ENCODE measurements around the gene ANKDD1A.

ANKDD1A gene

DNA sequence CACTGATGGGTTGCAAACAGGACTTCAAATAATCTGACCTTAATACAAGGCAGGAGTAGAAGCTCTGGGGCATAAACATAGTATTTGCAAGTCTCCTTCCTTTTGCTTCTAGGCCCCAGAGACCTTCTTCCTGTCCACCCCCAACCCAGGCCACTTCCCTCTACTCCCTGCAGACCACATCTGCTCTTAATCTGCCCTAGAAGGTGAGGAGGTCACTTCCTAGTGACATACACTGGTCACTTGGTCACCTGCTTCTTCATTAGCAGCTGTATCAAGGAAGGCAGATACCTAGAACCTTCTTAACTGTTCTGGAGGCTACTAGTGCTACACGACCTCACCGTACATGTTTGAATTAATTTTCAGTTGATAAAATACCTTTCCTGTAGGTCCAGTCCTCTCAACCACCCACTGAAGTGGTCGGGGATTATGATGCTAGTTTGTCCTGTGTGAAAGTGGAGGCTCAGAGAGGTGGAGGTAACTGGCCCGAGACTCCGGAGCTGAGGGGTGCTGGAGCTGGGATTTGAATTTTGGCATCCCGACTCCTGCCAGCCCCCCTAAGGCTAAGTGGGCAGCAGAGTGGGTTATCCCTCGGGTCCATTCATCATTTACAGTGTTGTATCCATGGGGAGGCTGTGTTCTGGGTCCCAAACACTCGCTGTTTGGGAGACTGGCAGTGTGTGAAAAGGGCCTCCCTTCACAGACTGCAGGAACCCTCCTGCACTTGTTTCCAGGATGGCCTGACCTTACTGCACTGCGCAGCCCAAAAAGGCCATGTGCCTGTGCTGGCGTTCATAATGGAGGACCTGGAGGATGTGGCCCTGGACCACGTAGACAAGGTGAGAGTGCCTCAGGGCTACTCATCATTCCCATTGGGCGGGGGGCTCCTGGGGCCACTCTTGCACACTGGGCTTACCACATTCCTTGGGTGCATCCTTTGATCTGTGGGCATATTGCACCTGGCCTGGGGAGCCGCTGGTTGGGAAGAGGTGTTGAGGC is 13.9 kb downstream of the ANKDD1A start:
- Histone ChIP-seq H3K4me2 (ENCODE audit: low read length) (no peak overlapping the region), H3K27me3 (ENCODE audit: insufficient read depth, low read length) (no peaks in the 10 kb centered on the region), H2BK5ac (ENCODE audit: low read depth, low read length, poor library complexity) (no peak overlapping the region), H3K4ac (ENCODE audit: low read depth, low read length) (no peak overlapping the region), H2BK12ac (ENCODE audit: low read length) (no peak overlapping the region), H3K14ac (ENCODE audit: low read length) (no peak overlapping the region), H3K27ac (ENCODE audit: low read depth, low read length) (no peak overlapping the region), H3K18ac (ENCODE audit: low read length) (no peak overlapping the region), H2AFZ (ENCODE audit: insufficient read depth, low read length, poor library complexity) (no peak overlapping the region), H4K91ac (ENCODE audit: low read depth, low read length) (no peak overlapping the region), H4K8ac (ENCODE audit: low read depth, low read length) (no peak overlapping the region), H3K23ac (ENCODE audit: low read length) (no peak overlapping the region), H3K4me1 (ENCODE audit: control insufficient read depth in 1 of 2, insufficient read depth in 2 of 2, low read length in 2 of 2) (peaks cover 0 to 4% of the 10 kb centered on the region in 2 experiments), H2BK120ac (ENCODE audit: insufficient read depth, low read length, poor library complexity) (no peak overlapping the region), H3K79me1 (ENCODE audit: low read length) (no peaks in the 10 kb centered on the region), H3K36me3 (ENCODE audit: control insufficient read depth in 1 of 2, insufficient read depth in 2 of 2, low read length in 2 of 2) (no peaks in the 10 kb centered on the region), H3K9me3 (ENCODE audit: insufficient read depth, low read depth, low read length) (peaks cover 3% of the 10 kb centered on the region), H3K9ac (ENCODE audit: low read length) (no peak overlapping the region), H3K4me3 (ENCODE audit: low read depth, low read length) (no peak overlapping the region), H4K12ac (ENCODE audit: low read depth, low read length) (no peak overlapping the region), H2AK5ac (ENCODE audit: low read length) (no peak overlapping the region), H3K79me2 (ENCODE audit: control insufficient read depth, insufficient read depth, low read length, poor library complexity) (no peaks in the 10 kb centered on the region)
- DNase-seq: no peak
- WGBS (ENCODE audit: extremely low coverage, insufficient coverage, insufficient read length): no CpG with 5 or more reads among the region's 13 CpGs

DNA sequence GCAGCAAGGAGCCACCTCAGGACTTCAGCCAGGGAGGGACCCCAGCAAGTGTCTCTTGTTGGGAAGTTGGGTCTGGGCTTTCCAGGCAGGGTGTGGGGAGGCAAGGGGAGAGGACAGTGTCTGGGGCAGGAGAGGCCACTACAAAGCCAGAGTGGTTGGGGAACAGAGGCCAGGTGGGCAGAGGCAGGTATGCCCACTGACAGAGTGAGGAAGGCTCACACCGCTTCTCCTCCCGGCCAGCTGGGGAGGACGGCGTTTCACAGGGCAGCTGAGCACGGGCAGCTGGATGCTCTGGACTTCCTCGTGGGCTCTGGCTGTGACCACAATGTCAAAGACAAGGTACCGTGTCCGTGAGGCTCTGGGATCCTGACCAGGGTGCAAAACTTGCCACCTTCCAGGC is 15.0 kb downstream of the ANKDD1A start:
- Histone ChIP-seq H3K9ac (ENCODE audit: low read length) (no peak overlapping the region), H2AFZ (ENCODE audit: insufficient read depth, low read length, poor library complexity) (no peak overlapping the region), H2BK12ac (ENCODE audit: low read length) (no peak overlapping the region), H3K14ac (ENCODE audit: low read length) (no peak overlapping the region), H4K12ac (ENCODE audit: low read depth, low read length) (no peak overlapping the region), H4K91ac (ENCODE audit: low read depth, low read length) (no peak overlapping the region), H2BK120ac (ENCODE audit: insufficient read depth, low read length, poor library complexity) (no peak overlapping the region), H2BK5ac (ENCODE audit: low read depth, low read length, poor library complexity) (no peak overlapping the region), H3K9me3 (ENCODE audit: insufficient read depth, low read depth, low read length) (peaks cover 3% of the 10 kb centered on the region), H3K4me3 (ENCODE audit: low read depth, low read length) (no peak overlapping the region), H3K23ac (ENCODE audit: low read length) (no peak overlapping the region), H3K36me3 (ENCODE audit: control insufficient read depth in 1 of 2, insufficient read depth in 2 of 2, low read length in 2 of 2) (no peaks in the 10 kb centered on the region), H3K79me1 (ENCODE audit: low read length) (no peaks in the 10 kb centered on the region), H3K27me3 (ENCODE audit: insufficient read depth, low read length) (no peaks in the 10 kb centered on the region), H3K27ac (ENCODE audit: low read depth, low read length) (no peak overlapping the region), H3K79me2 (ENCODE audit: control insufficient read depth, insufficient read depth, low read length, poor library complexity) (no peaks in the 10 kb centered on the region), H3K4me2 (ENCODE audit: low read length) (no peak overlapping the region), H3K18ac (ENCODE audit: low read length) (no peak overlapping the region), H2AK5ac (ENCODE audit: low read length) (no peak overlapping the region), H3K4me1 (ENCODE audit: control insufficient read depth in 1 of 2, insufficient read depth in 2 of 2, low read length in 2 of 2) (peaks cover 0 to 7% of the 10 kb centered on the region in 2 experiments), H3K4ac (ENCODE audit: low read depth, low read length) (no peak overlapping the region), H4K8ac (ENCODE audit: low read depth, low read length) (no peak overlapping the region)
- no peak for DNase-seq
- WGBS (ENCODE audit: extremely low coverage, insufficient coverage, insufficient read length): no CpG with 5 or more reads among the region's 8 CpGs

GRCh38 chr15:64928626-64929220 is 17.0 kb downstream of the ANKDD1A start:
- Histone ChIP-seq H3K23ac (ENCODE audit: low read length) (no peak overlapping the region), H3K14ac (ENCODE audit: low read length) (no peak overlapping the region), H3K36me3 (ENCODE audit: control insufficient read depth in 1 of 2, insufficient read depth in 2 of 2, low read length in 2 of 2) (no peaks in the 10 kb centered on the region), H3K27me3 (ENCODE audit: insufficient read depth, low read length) (no peaks in the 10 kb centered on the region), H3K4me2 (ENCODE audit: low read length) (no peak overlapping the region), H3K9ac (ENCODE audit: low read length) (no peak overlapping the region), H2AFZ (ENCODE audit: insufficient read depth, low read length, poor library complexity) (no peak overlapping the region), H3K4me1 (ENCODE audit: control insufficient read depth in 1 of 2, insufficient read depth in 2 of 2, low read length in 2 of 2) (peaks cover 0 to 4% of the 10 kb centered on the region in 2 experiments), H3K4me3 (ENCODE audit: low read depth, low read length) (no peak overlapping the region), H3K4ac (ENCODE audit: low read depth, low read length) (no peak overlapping the region), H3K18ac (ENCODE audit: low read length) (no peak overlapping the region), H3K9me3 (ENCODE audit: insufficient read depth, low read depth, low read length) (peaks cover 3% of the 10 kb centered on the region), H2BK12ac (ENCODE audit: low read length) (no peak overlapping the region), H3K27ac (ENCODE audit: low read depth, low read length) (no peak overlapping the region), H4K91ac (ENCODE audit: low read depth, low read length) (no peak overlapping the region), H2AK5ac (ENCODE audit: low read length) (no peak overlapping the region), H4K8ac (ENCODE audit: low read depth, low read length) (no peak overlapping the region), H2BK5ac (ENCODE audit: low read depth, low read length, poor library complexity) (no peak overlapping the region), H3K79me1 (ENCODE audit: low read length) (no peaks in the 10 kb centered on the region), H4K12ac (ENCODE audit: low read depth, low read length) (no peak overlapping the region), H2BK120ac (ENCODE audit: insufficient read depth, low read length, poor library complexity) (no peak overlapping the region), H3K79me2 (ENCODE audit: control insufficient read depth, insufficient read depth, low read length, poor library complexity) (no peaks in the 10 kb centered on the region)
- no CpG with 5 or more reads among the region's 10 CpGs for WGBS (ENCODE audit: extremely low coverage, insufficient coverage, insufficient read length)
- no peak for DNase-seq

- H4K8ac ChIP-seq (ENCODE audit: low read depth, low read length): no peak overlapping the region
- no peaks in the 10 kb centered on the region for H3K79me2 ChIP-seq (ENCODE audit: control insufficient read depth, insufficient read depth, low read length, poor library complexity)
- H2AK5ac ChIP-seq (ENCODE audit: low read length): no peak overlapping the region
- WGBS (ENCODE audit: extremely low coverage, insufficient coverage, insufficient read length): no CpG with 5 or more reads among the region's 10 CpGs
- H2BK12ac ChIP-seq (ENCODE audit: low read length): no peak overlapping the region
- no peak overlapping the region for H3K4ac ChIP-seq (ENCODE audit: low read depth, low read length)
- no peak overlapping the region for H3K9ac ChIP-seq (ENCODE audit: low read length)
- H4K91ac ChIP-seq (ENCODE audit: low read depth, low read length): no peak overlapping the region
- H3K4me3 ChIP-seq (ENCODE audit: low read depth, low read length): no peak overlapping the region
- H3K27ac ChIP-seq (ENCODE audit: low read depth, low read length): no peak overlapping the region
- H3K79me1 ChIP-seq (ENCODE audit: low read length): no peaks in the 10 kb centered on the region
- no peak overlapping the region for H4K12ac ChIP-seq (ENCODE audit: low read depth, low read length)
- no peak for DNase-seq
- no peak overlapping the region for H2AFZ ChIP-seq (ENCODE audit: insufficient read depth, low read length, poor library complexity)
- no peaks in the 10 kb centered on the region for H3K27me3 ChIP-seq (ENCODE audit: insufficient read depth, low read length)
- H3K36me3 ChIP-seq (ENCODE audit: control insufficient read depth in 1 of 2, insufficient read depth in 2 of 2, low read length in 2 of 2): no peaks in the 10 kb centered on the region
- H2BK120ac ChIP-seq (ENCODE audit: insufficient read depth, low read length, poor library complexity): no peak overlapping the region
- no peak overlapping the region for H3K18ac ChIP-seq (ENCODE audit: low read length)
- H3K4me2 ChIP-seq (ENCODE audit: low read length): no peak overlapping the region
- no peak overlapping the region for H3K14ac ChIP-seq (ENCODE audit: low read length)
- no peak overlapping the region for H2BK5ac ChIP-seq (ENCODE audit: low read depth, low read length, poor library complexity)
- peaks cover 5% of the 10 kb centered on the region for H3K9me3 ChIP-seq (ENCODE audit: insufficient read depth, low read depth, low read length)
- H3K23ac ChIP-seq (ENCODE audit: low read length): no peak overlapping the region
- peaks cover 0 to 4% of the 10 kb centered on the region in 2 experiments for H3K4me1 ChIP-seq (ENCODE audit: control insufficient read depth in 1 of 2, insufficient read depth in 2 of 2, low read length in 2 of 2)
Measured at GRCh38 chr15:64930019-64930652, 18.4 kb downstream of the ANKDD1A start.
